AG08396 (cell line): ENCODE results near the gene MRPL52.
"Not testable (repeated sequence)": the region's sequence is repeated elsewhere in the genome, so short reads cannot be mapped to it uniquely, and the experiment has no call there.

Experiments used
- DNase-seq: peaks from one replicate; pipeline ENCODE4 v3.0.0; 2012; ENCODE audit warnings: low spot score, mixed read lengths

Gene MRPL52

GRCh38 chr14:22839159-22839779 lies 9.6 kb downstream of the MRPL52 start:
- DNase-seq = no peak

DNA sequence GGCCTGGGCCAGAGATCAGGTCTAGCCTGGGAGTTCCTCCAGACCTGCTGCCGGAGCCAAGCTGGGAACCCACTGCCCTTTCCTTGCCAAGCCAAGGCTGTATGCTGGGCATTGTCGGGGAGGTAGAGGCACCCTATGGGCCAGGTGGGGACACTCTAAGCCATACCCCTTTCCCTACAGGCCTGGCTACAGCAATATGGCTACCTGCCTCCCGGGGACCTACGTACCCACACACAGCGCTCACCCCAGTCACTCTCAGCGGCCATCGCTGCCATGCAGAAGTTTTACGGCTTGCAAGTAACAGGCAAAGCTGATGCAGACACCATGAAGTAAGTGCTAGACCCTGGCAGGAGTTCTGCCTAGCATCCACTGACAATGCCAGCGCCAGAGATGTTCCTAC lies 11.6 kb downstream of the MRPL52 start:
- DNase-seq = no peak

DNA sequence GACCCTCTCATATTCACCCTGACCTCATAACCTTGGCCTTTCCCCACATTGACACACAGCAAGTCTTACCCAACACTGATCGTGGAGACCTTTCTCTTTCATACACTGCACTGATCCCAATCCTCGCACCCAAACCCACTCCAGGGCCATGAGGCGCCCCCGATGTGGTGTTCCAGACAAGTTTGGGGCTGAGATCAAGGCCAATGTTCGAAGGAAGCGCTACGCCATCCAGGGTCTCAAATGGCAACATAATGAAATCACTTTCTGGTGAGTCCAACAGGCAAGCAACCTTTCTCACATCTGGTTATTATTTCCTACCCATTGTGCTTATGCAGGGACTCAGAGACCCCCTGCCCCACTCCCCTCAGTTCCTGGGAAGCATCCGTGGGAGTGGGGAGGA lies 12.1 kb downstream of the MRPL52 start:
- DNase-seq = no peak

DNA sequence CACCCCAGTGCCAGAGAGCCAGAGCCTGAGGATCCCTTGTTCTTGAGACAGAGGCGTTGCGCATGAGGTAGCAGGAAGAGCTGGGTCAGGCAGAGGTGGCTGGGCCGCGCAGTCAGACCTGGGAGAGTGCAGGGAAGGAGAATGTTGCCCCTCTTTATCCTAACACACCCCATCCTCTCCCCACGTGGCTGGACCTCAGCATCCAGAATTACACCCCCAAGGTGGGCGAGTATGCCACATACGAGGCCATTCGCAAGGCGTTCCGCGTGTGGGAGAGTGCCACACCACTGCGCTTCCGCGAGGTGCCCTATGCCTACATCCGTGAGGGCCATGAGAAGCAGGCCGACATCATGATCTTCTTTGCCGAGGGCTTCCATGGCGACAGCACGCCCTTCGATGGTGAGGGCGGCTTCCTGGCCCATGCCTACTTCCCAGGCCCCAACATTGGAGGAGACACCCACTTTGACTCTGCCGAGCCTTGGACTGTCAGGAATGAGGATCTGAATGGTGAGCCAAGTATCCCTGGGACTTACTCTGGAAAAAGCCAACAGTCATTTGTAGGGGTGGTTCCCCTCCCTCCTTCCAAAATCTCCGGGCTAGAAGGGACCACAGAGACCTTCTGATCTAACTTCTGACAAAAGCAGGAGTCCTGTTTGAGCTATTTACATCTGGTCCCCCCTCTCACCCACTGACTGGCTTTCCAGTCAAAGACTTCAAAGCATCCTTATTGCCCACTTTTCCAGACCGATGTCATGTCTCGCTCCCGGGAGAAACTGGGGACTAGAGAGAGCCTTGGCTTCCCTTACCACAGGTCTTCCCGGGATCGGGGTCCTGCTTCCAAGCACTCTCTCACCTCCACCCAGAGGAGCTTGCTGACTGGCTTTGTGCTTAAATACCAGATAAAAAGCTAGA lies 12.8 kb downstream of the MRPL52 start:
- no peak for DNase-seq

DNA sequence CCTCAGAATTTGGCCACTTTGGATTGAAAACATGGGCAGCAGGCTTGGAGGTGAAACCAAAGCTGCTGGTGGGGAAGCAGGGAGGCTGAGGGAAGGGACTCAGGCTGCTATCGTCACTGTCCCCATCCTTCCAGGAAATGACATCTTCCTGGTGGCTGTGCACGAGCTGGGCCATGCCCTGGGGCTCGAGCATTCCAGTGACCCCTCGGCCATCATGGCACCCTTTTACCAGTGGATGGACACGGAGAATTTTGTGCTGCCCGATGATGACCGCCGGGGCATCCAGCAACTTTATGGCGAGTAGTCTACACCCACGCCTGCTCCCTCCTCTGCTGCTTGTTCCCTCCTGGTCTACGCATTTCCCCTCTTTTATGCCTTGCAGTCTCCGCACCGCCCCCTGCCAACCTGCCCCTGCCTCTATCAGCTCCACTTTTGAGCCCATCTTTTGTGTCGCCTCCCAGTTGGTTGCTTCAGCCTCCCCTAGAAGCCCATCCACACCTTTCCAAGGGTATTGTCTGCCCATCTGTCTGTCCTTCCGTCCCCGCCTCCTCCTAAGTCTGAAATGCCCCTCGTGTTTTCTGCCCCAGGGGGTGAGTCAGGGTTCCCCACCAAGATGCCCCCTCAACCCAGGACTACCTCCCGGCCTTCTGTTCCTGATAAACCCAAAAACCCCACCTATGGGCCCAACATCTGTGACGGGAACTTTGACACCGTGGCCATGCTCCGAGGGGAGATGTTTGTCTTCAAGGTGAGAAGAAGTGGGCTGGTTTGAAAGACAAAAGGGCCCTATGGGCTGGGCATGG lies 13.6 kb downstream of the MRPL52 start:
- DNase-seq = no peak

GRCh38 chr14:22844221-22845102 lies 14.8 kb downstream of the MRPL52 start:
- no peak for DNase-seq

- DNase-seq = no peak
These were observed 15.4 kb downstream of the MRPL52 start for GRCh38 chr14:22845103-22845394.

DNA sequence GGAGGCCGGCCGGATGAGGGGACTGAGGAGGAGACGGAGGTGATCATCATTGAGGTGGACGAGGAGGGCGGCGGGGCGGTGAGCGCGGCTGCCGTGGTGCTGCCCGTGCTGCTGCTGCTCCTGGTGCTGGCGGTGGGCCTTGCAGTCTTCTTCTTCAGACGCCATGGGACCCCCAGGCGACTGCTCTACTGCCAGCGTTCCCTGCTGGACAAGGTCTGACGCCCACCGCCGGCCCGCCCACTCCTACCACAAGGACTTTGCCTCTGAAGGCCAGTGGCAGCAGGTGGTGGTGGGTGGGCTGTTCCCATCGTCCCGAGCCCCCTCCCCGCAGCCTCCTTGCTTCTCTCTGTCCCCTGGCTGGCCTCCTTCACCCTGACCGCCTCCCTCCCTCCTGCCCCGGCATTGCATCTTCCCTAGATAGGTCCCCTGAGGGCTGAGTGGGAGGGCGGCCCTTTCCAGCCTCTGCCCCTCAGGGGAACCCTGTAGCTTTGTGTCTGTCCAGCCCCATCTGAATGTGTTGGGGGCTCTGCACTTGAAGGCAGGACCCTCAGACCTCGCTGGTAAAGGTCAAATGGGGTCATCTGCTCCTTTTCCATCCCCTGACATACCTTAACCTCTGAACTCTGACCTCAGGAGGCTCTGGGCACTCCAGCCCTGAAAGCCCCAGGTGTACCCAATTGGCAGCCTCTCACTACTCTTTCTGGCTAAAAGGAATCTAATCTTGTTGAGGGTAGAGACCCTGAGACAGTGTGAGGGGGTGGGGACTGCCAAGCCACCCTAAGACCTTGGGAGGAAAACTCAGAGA lies 16.3 kb downstream of the MRPL52 start:
- no peak for DNase-seq

DNA sequence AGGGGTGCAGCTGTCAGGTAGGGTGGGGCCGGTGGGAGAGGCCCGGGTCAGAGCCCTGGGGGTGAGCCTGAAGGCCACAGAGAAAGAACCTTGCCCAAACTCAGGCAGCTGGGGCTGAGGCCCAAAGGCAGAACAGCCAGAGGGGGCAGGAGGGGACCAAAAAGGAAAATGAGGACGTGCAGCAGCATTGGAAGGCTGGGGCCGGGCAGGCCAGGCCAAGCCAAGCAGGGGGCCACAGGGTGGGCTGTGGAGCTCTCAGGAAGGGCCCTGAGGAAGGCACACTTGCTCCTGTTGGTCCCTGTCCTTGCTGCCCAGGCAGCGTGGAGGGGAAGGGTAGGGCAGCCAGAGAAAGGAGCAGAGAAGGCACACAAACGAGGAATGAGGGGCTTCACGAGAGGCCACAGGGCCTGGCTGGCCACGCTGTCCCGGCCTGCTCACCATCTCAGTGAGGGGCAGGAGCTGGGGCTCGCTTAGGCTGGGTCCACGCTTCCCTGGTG lies 17.2 kb downstream of the MRPL52 start:
- no peak for DNase-seq

- DNase-seq = peak; percentile 75
These were observed 18.1 kb downstream of the MRPL52 start for GRCh38 chr14:22847661-22848341.

DNA sequence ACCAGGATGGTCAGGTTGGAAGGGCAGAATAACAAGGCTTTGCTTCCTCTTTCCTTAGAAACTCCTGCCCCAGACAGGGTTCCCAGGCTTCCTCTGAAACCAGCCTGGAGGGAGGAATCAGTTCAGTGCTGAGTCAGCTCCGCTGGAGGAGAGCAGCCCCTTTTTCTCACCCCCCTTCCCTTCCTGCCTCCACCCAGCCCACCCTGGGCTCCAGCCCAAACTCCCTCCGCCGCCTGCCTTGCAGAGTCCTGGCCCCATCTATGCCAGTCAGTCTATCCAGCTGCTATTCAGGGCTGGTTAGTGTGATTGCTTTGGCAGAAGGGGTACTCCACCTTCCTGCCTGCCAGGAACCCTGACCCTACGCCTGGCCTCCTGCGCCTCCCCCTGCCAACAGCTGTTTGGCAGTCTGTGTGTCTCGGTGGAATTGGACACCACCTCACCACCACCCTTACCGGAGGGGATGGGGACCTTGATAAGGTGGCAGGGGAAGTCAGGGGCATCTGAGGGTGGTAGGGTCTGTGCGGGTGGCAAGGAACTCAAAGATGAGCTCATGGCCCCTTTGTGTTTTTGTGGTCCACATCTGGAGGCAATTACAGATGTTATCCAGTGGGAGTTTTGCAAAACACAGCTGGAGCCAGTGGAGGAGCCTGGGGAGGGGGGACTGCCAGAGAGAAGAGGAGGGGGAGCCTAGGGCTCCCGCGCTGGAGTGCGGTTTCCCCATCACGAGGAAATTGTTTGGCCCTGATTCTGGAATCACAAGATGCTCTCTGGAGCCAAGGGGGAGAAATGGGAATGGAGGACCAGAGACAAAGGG lies 18.9 kb downstream of the MRPL52 start:
- peak; percentile 77 for DNase-seq

- DNase-seq = no peak
These were observed 19.6 kb downstream of the MRPL52 start for GRCh38 chr14:22849212-22849819.

DNA sequence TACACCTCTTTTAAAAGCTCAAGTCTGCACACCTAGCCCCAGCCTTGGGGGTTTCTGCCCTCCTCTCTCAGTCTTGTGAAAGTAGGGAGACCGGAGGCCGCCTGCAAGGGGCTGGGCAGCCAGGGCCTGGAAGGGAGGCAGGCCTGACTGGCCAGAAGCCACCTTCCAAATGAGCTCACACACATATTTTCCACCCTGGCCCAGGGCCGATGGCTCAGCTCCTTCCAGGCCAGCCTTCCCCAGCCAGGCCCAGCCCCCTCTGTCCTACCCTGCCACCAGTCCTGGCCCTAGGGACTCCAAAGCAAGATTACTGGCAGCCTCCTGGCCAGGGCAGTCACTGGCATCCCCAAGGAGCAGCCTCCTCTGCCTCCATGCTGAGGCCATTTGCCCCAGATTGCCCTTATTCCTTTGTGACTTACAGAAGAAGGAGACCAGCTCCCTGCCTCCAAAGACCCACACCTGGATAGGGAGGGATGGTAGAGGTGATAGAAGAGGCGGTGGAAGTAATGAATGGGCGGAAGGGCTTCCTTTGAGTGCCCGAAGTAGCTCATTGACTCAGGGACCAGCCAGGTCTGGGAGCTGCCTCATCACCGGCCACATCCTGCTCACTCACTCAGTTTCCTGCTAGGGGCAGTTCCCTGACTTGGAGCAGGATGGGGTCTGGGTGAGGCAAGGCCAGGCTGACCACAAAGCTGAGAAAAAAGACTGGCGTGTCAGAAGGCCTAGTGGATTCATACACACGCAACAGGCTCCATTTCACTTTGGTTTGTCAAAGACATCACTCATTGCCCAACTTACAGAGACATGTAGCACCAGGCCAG lies 21.5 kb downstream of the MRPL52 start:
- peak; percentile 84 for DNase-seq

DNA sequence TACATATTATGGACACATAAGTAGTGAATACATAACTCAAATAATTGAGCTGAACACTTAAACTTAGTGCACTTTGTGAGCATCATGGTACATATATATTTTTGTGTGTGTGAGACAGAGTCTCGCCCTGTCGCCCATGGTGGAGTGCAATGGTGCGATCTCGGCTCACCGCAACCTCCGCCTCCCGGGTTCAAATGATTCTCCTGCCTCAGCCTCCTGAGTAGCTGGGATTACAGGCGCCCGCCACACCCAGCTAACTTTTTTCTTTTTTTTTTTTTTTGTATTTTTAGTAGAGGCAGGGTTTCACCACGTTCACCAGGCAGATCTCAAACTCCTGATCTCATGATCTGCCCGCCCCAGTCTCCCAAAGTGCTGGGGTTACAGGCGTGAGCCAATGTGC lies 22.5 kb downstream of the MRPL52 start:
- not testable (repeated sequence) for DNase-seq

DNA sequence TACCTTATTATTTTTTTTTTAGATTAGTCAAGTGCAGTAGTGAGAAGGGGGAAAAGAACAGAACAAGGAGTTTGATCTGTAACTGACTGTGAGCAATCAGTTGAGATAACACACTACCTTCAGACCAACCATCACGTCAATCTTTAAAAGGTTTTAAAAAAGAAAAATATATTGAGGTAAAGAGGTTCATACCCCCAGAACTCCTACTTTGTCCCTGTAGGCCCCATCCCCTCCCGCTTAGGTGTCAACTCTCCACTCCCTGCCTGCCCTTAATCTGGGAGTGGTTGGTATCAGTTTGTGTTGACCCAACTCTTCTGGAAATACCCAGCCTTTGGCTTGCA lies 22.9 kb downstream of the MRPL52 start:
- DNase-seq = peak; percentile 3

DNA sequence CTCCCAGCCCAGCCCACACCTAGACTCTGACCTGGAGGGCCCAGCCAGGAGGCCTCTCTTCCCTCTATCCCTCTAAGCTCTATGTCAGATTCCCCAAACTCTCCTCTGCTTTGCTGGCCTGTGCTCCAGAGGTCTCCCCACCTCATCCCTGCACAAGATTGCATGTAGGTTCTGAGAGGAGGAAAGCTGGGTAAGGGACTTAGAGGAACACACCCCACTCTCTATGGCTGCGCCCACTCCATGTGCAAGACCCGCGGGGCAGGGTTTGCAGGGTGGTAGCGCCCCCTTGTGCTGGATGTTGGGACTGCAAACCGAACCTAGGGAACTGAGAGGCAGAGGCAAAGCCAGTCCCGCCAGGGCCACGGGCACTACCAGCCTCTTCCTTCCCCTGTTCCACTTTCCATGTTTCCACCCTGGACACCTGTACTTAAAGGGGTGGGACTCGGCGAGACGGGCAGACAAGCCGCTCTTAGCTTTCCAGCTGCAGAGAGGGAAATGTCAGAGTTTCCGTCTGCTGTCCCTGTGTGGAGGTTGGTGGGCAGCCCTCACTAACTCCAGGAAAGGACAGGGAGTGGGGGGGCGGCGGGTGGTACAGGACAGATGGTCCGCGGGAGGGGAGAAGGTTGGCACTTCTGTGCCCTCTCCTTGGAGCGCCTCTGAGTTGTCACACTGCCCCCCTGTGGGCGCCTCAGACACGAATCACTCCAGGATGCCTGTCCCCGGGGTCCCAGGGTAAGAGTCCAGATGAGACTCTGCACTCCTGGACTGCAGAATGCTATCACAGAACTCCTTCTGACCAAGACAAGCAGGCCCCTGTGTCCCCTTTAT lies 23.5 kb downstream of the MRPL52 start:
- DNase-seq = peak; percentile 76

GRCh38 chr14:22854296-22854695 lies 24.6 kb downstream of the MRPL52 start:
- not testable (repeated sequence) for DNase-seq
